ENCODE results near the gene NPEPL1. TPM values are rescaled to one million over a fixed set of nuclear protein-coding genes. Genes with fewer than 3 reads are reported as not detected.

NPEPL1 gene
- total RNA-seq, 1 experiment from 2014 or later = 31.1 TPM

DNA sequence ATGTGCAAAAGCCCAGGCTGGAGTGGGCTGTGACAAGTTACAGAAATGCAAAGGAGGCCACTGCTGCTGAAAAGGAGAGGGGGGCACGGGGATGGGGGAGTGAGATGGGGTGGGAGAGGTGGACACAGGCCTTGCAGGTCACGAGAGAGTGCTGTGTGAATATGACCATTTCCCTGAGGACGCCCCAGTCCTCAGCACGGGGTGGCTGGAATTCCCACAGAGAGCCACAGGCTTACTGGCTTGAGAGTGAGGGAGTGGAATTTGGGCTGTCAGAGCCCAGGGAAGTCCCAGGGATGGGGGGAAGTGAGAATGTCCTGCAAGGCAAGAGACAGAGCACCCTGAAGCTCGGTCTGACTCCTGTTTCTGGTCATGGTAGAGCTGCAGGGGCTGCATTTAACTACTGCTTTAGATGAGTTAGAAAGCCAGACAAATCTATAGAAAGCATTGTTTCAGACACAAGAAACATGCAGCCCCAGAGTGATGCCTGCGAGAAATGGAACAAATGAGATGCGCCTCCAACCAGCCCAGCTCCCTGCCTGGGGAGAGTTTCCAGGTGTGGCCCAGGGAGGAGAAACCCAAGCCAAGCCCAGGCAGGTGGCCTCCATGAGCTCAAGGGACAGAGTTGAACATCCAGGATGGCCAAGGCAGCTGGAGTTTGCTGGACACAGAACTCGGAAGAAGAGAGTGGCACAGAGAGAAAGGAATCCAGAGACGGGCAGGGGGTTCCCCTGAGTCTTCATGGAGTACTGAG is 30.5 kb downstream of the NPEPL1 start:
- H3K14ac ChIP-seq (ENCODE audit: insufficient read depth, low read length) = no peak overlapping the region
- H3K27me3 Mint-ChIP-seq (ENCODE audit: low read depth) = peaks cover 20% of the 10 kb centered on the region

More for the DNA sequence above, 30.5 kb downstream of the NPEPL1 start:
- H3K18ac ChIP-seq (ENCODE audit: insufficient read length, low read depth, low read length) = no peak overlapping the region
- no peak overlapping the region for H3K27ac ChIP-seq (ENCODE audit: insufficient read length, low read depth, low read length)
- H4K8ac ChIP-seq (replicated peaks; ENCODE audit: insufficient read length, low read depth, low read length) = no peak overlapping the region
- H3K4me1 Mint-ChIP-seq = peaks cover 5 to 15% of the 10 kb centered on the region in 2 experiments; a peak in 3 of 4 replicates
- DNase-seq = no peak
- no CpG with 5 or more reads among the region's 9 CpGs for WGBS (ENCODE audit: extremely low coverage, insufficient read length, low lambda C conversion rate)
- TF ChIP-seq, protein P1, sequence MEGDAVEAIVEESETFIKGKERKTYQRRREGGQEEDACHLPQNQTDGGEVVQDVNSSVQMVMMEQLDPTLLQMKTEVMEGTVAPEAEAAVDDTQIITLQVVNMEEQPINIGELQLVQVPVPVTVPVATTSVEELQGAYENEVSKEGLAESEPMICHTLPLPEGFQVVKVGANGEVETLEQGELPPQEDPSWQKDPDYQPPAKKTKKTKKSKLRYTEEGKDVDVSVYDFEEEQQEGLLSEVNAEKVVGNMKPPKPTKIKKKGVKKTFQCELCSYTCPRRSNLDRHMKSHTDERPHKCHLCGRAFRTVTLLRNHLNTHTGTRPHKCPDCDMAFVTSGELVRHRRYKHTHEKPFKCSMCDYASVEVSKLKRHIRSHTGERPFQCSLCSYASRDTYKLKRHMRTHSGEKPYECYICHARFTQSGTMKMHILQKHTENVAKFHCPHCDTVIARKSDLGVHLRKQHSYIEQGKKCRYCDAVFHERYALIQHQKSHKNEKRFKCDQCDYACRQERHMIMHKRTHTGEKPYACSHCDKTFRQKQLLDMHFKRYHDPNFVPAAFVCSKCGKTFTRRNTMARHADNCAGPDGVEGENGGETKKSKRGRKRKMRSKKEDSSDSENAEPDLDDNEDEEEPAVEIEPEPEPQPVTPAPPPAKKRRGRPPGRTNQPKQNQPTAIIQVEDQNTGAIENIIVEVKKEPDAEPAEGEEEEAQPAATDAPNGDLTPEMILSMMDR (conservative IDR thresholded peaks at IDR 0.05) = no peak
- H2BK15ac ChIP-seq (ENCODE audit: low read depth, low read length) = no peak overlapping the region
- no peak overlapping the region for H3K4me2 ChIP-seq (ENCODE audit: insufficient read depth, insufficient read length, low read length)
- no peak overlapping the region for H3K4ac ChIP-seq (ENCODE audit: low read depth, low read length)
- no peak overlapping the region for H2BK20ac ChIP-seq (ENCODE audit: low read depth, low read length, poor library complexity, severe bottlenecking)
- H3K36me3 Mint-ChIP-seq (ENCODE audit: insufficient read depth in 1 of 3, low read depth in 3 of 3) = peaks cover 3 to 14% (median 5%) of the 10 kb centered on the region in 3 experiments; a peak in 6 of 7 replicates
- no peaks in the 10 kb centered on the region for H3K9me3 ChIP-seq (ENCODE audit: control insufficient read depth, low read depth, low read length)
- no peak overlapping the region for H2AFZ ChIP-seq (ENCODE audit: low read length)
- no peak overlapping the region for H3K23ac ChIP-seq (ENCODE audit: insufficient read length, low read depth, low read length)
- H3T11ph ChIP-seq (ENCODE audit: low read length) = no peak overlapping the region
- H4K5ac ChIP-seq (ENCODE audit: insufficient read length, low read depth, low read length) = no peak overlapping the region
- H2BK12ac ChIP-seq (ENCODE audit: insufficient read length, low read depth, low read length) = no peak overlapping the region
- H3K27me3 ChIP-seq (ENCODE audit: insufficient read depth, low read length) = no peaks in the 10 kb centered on the region
- H3K4me1 ChIP-seq (ENCODE audit: insufficient read depth, low read length) = no peaks in the 10 kb centered on the region
- H3K23me2 ChIP-seq (ENCODE audit: insufficient read length, low read depth, low read length, poor library complexity, severe bottlenecking) = no peaks in the 10 kb centered on the region
- H3K9me3 Mint-ChIP-seq = peaks cover 19 to 21% of the 10 kb centered on the region in 2 experiments
- no peak overlapping the region for H2BK120ac ChIP-seq (ENCODE audit: low read depth, low read length, poor library complexity, severe bottlenecking)
- H2AK5ac ChIP-seq (ENCODE audit: insufficient read length, low read length) = no peak overlapping the region
- H2BK5ac ChIP-seq (ENCODE audit: insufficient read length, low read length) = no peak overlapping the region
- H3K56ac ChIP-seq (ENCODE audit: insufficient read length, low read depth, low read length) = no peak overlapping the region
- no peak overlapping the region for H3K4me3 Mint-ChIP-seq
- H3K27ac Mint-ChIP-seq = no peak overlapping the region
- H3K9ac ChIP-seq (ENCODE audit: extremely low read depth, insufficient read length, low read length) = no peak overlapping the region
- no peaks in the 10 kb centered on the region for H3K79me1 ChIP-seq (ENCODE audit: insufficient read depth, low read depth, low read length, poor library complexity, severe bottlenecking)
- H3K79me2 ChIP-seq (ENCODE audit: insufficient read depth, low read length) = no peaks in the 10 kb centered on the region
- H4K91ac ChIP-seq (ENCODE audit: insufficient read length, low read depth, low read length) = no peak overlapping the region
- no peaks in the 10 kb centered on the region for H4K20me1 ChIP-seq (ENCODE audit: control insufficient read depth, insufficient read depth, insufficient read length)

All from H9 (cell line).